Endodermal cell (in vitro differentiated cells): Measurements from ENCODE around the gene KIZ. TPM values are rescaled to one million over a fixed set of nuclear protein-coding genes. Genes with fewer than 3 reads are reported as not detected.

Experiments used
- DNase-seq: peaks from one replicate; pipeline ENCODE4 v3.0.0-alpha.2; 2017
- H3K27ac ChIP-seq: 2 replicates; pipeline ENCODE4 v1.5.1; 2013; ENCODE audit warnings: mild to moderate bottlenecking, low read depth, low read length, moderate library complexity
- H3K27me3 ChIP-seq: 2 replicates; pipeline ENCODE4 v1.6.1; 2013; ENCODE audit warnings: mild to moderate bottlenecking, low read length, moderate library complexity; ENCODE audit not compliant: insufficient read depth, control insufficient read depth, poor library complexity, severe bottlenecking
- H3K36me3 ChIP-seq: 2 replicates; pipeline ENCODE4 v1.7.0; 2013; ENCODE audit warnings: mild to moderate bottlenecking, low read length, moderate library complexity; ENCODE audit not compliant: control insufficient read depth, insufficient read depth
- H3K4me1 ChIP-seq: one replicate; pipeline ENCODE4 v1.7.0; 2013; ENCODE audit warnings: low read length; ENCODE audit not compliant: control insufficient read depth, insufficient read depth
- H3K4me3 ChIP-seq: 2 replicates; pipeline ENCODE4 v1.5.1; 2013; ENCODE audit warnings: mild to moderate bottlenecking, low read length, moderate library complexity
- H3K9ac ChIP-seq: 2 replicates; pipeline ENCODE4 v1.6.1; 2013; ENCODE audit warnings: mild to moderate bottlenecking, low read length, moderate library complexity; ENCODE audit not compliant: poor library complexity, severe bottlenecking; ENCODE audit errors: extremely low read depth
- H3K9me3 ChIP-seq: 2 replicates; pipeline ENCODE4 v1.6.1; 2013; ENCODE audit warnings: mild to moderate bottlenecking, low read length, moderate library complexity; ENCODE audit not compliant: control insufficient read depth
- H3K27ac Mint-ChIP-seq: 2 replicates; pipeline ENCODE4 v1.8.0; 2020; ENCODE audit warnings: mixed read lengths
- H3K27me3 Mint-ChIP-seq: 2 replicates; pipeline ENCODE4 v1.8.0; 2021; ENCODE audit warnings: mild to moderate bottlenecking, mixed read lengths; ENCODE audit not compliant: insufficient read depth
- H3K36me3 Mint-ChIP-seq: 2 replicates; pipeline ENCODE4 v1.8.0; 2020; ENCODE audit warnings: low read depth, mixed read lengths
- H3K4me1 Mint-ChIP-seq: 2 replicates; pipeline ENCODE4 v1.8.0; 2020; ENCODE audit warnings: mixed read lengths
- H3K4me3 Mint-ChIP-seq: 2 replicates; pipeline ENCODE4 v1.8.0; 2020; ENCODE audit warnings: mild to moderate bottlenecking, moderate library complexity, mixed read lengths
- H3K9me3 Mint-ChIP-seq: 2 replicates; pipeline ENCODE4 v1.8.0; 2020; ENCODE audit warnings: mild to moderate bottlenecking, mixed read lengths
- CTCF ChIP-seq: fragments of 200-600 bp; sonication (generic); conservative IDR thresholded peaks from 2 replicates; pipeline ENCODE4 v1.5.0; 2021; ENCODE audit warnings: antibody characterized with exemption, mild to moderate bottlenecking
- WGBS, 2 experiments: methylation state at CpG; one replicate each; pipeline versions ENCODE4 v1.1.5 to v1.1.7; 2013; ENCODE audit warnings: missing lambda C conversion rate in 2 of 2, mixed read lengths in 1 of 2; ENCODE audit not compliant: insufficient coverage in 1 of 2, insufficient read length in 1 of 2; 5-methylcytosine and 5-hydroxymethylcytosine counted together
- total RNA-seq, 2 donors: library from RNA; stranded (reverse); fragmentation: NEBNext Ultra II Directional in 1 of 2; extraction: Animal tissue kit (Norgen Biotek cat#: 25700) in 1 of 2; gene quantifications; 2 replicates in 1 of 2; 3 replicates in 1 of 2; pipeline ENCODE4 v1.2.1, GENCODE V29; 2021

KIZ gene
- total RNA-seq, 2 donors from 2014 or later = 50.3 to 50.8 TPM

DNA sequence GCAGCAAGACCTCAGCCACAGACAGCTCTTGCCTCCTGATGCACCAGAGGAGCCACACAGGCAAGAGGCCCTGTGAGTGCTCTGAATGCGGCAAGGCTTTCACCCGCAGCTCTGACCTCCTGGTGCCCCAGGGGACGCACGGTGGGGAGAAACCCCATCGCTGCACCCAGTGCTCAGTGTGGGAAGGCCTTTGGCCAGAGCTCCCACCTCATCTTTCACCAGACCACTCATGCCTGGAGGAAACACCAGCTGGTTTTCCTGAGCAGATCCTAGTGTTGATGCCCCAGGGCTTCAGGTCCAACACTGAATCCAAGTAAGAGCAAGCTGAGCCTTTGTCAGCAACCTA lies 140.3 kb downstream of the KIZ start:
- Mint-ChIP-seq H3K27me3 (peaks cover 4% of the 10 kb centered on the region), H3K36me3 (no peaks in the 10 kb centered on the region), H3K4me3 (no peak overlapping the region), H3K9me3 (peaks cover 13% of the 10 kb centered on the region), H3K4me1 (peaks cover 3% of the 10 kb centered on the region), H3K27ac (no peak overlapping the region)
- H3K4me1 ChIP-seq = no peaks in the 10 kb centered on the region
- no peak overlapping the region for H3K9ac ChIP-seq
- H3K27ac ChIP-seq = no peak overlapping the region
- H3K27me3 ChIP-seq = no peaks in the 10 kb centered on the region
- TF ChIP-seq CTCF = no peak
- H3K9me3 ChIP-seq = no peaks in the 10 kb centered on the region
- H3K4me3 ChIP-seq = no peak overlapping the region
- no peak for DNase-seq
- 93 to 95% methylated on average over 5 of the region's 5 CpGs for WGBS, 2 experiments
- H3K36me3 ChIP-seq = no peaks in the 10 kb centered on the region

DNA sequence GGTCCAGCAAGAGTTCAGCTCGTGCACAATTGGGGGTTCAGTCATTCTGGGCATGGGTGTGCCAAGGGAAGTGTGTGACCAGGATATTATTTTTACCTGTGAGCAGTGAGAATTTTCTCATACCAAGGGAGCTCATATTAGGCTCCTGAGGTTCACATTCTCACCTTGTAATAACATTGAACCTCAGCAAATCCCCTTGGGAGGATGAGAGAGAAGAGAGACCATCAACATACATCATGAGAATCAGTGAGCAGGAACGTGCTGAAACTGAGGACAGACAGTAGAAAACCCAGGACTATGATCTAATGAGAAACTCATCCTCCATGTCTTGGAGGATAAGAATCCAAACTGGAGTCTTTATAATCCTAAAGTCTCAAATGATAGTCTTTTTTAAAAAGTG lies 143.9 kb downstream of the KIZ start:
- Histone ChIP-seq H3K27ac (no peak overlapping the region), H3K36me3 (no peaks in the 10 kb centered on the region), H3K4me3 (no peak overlapping the region), H3K9me3 (no peaks in the 10 kb centered on the region), H3K9ac (no peak overlapping the region), H3K4me1 (no peaks in the 10 kb centered on the region), H3K27me3 (no peaks in the 10 kb centered on the region)
- Mint-ChIP-seq H3K4me1 (peaks cover 3% of the 10 kb centered on the region), H3K4me3 (no peak overlapping the region), H3K27me3 (peaks cover 4% of the 10 kb centered on the region), H3K9me3 (peaks cover 13% of the 10 kb centered on the region), H3K36me3 (no peaks in the 10 kb centered on the region), H3K27ac (no peak overlapping the region)
- no peak for DNase-seq
- WGBS, 2 experiments = 86 to 100% methylated on average over 1 to 2 of the region's 2 CpGs
- no peak for TF ChIP-seq CTCF

DNA sequence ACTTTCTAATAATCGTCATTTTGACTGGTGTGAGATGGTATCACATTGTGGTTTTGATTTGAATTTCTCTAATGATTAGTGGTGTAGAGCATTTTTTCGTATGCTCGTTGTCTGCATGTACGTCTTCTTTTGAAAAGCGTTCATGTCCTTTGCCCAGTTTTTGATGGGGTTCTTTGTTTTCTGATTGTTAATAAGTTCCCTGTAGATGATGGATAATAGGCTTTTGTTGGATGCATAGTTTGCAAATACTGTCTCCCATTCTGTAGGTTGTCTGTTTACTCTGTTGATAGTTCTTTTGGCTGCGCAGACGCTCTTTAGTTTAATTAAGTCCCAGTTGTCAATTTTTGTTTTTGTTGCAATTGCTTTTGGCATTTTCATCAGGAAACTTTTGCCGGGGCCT lies 144.9 kb downstream of the KIZ start:
- Histone ChIP-seq H3K27me3 (no peaks in the 10 kb centered on the region), H3K9ac (no peak overlapping the region), H3K9me3 (no peaks in the 10 kb centered on the region), H3K27ac (no peak overlapping the region), H3K4me3 (no peak overlapping the region), H3K4me1 (no peaks in the 10 kb centered on the region), H3K36me3 (no peaks in the 10 kb centered on the region)
- Mint-ChIP-seq H3K4me3 (no peak overlapping the region), H3K4me1 (peaks cover 3% of the 10 kb centered on the region), H3K9me3 (peaks cover 13% of the 10 kb centered on the region), H3K27me3 (peaks cover 4% of the 10 kb centered on the region), H3K27ac (no peak overlapping the region), H3K36me3 (no peaks in the 10 kb centered on the region)
- TF ChIP-seq CTCF = no peak
- WGBS, 2 experiments = 95 to 98% methylated on average over 5 to 8 of the region's 8 CpGs
- DNase-seq = no peak
